Gastroesophageal sphincter (tissue), 4 donors: ENCODE data around the gene CDH11. TPM values are rescaled to one million over a fixed set of nuclear protein-coding genes. Genes with fewer than 3 reads are reported as not detected.

Experiments
- ATAC-seq: fragments of 150-250 bp; one replicate; pipeline ENCODE4 v1.9.1; 2016; ENCODE audit warnings: mild to moderate bottlenecking, moderate library complexity
- H3K27ac ChIP-seq, 4 donors: fragments of 200-600 bp; sonication (generic) in 3 of 4; 1 replicate in 3 of 4; 2 replicates in 1 of 4; pipeline ENCODE4 v1.5.1; 2016 to 2019
- H3K27me3 ChIP-seq: fragments of 200-600 bp; sonication (generic); one replicate; pipeline ENCODE4 v1.5.1; 2019
- H3K36me3 ChIP-seq, 2 donors: fragments of 200-600 bp; sonication (generic); one replicate each; pipeline ENCODE4 v1.5.1; 2019; ENCODE audit warnings: control low read depth in 1 of 2
- H3K4me1 ChIP-seq, 3 donors: fragments of 200-600 bp; sonication (generic); 1 replicate in 2 of 3; 2 replicates in 1 of 3; pipeline ENCODE4 v1.5.1; 2016 to 2019; ENCODE audit warnings: control low read depth in 2 of 3
- H3K4me3 ChIP-seq, 2 donors: fragments of 200-600 bp; sonication (generic); one replicate each; pipeline ENCODE4 v1.5.1; 2019; ENCODE audit warnings: mild to moderate bottlenecking in 1 of 2, moderate library complexity in 1 of 2
- H3K9me3 ChIP-seq, 3 donors: fragments of 200-600 bp; sonication (generic); one replicate each; pipeline ENCODE4 v1.5.1; 2017 to 2019; ENCODE audit warnings: control low read depth in 2 of 3
- EP300 ChIP-seq: sonication (generic); formaldehyde crosslinking; IDR thresholded peaks from one replicate; pipeline ENCODE4 v1.6.1; 2017; ENCODE audit warnings: antibody characterized with exemption, mild to moderate bottlenecking
- POLR2A ChIP-seq, 2 donors: fragments of 450-650 bp; IDR thresholded peaks; one replicate each; pipeline ENCODE4 v1.6.1; 2017; ENCODE audit warnings: antibody characterized with exemption in 2 of 2, mild to moderate bottlenecking in 2 of 2, moderate library complexity in 1 of 2
- POLR2AphosphoS5 ChIP-seq: sonication (generic); formaldehyde crosslinking; IDR thresholded peaks from one replicate; pipeline ENCODE4 v1.6.1; 2017; ENCODE audit warnings: antibody characterized with exemption
- WGBS, 2 donors: methylation state at CpG; one replicate each; pipeline ENCODE4 v1.1.5; 2018; ENCODE audit warnings: low coverage in 1 of 2; 5-methylcytosine and 5-hydroxymethylcytosine counted together
- total RNA-seq, 4 donors: library from RNA; depleted of rRNA; stranded (reverse); fragments of >200 nt; gene quantifications; one replicate each; pipeline ENCODE4 v1.1.0, GENCODE V29; 2016
- TF ChIP-seq, protein P1 (sequence below), 4 experiments: fragments of 200-600 bp in 2 of 4; fragments of 450-650 bp in 2 of 4; sonication (generic) in 1 of 4; IDR thresholded peaks; one replicate each; pipeline ENCODE4 v1.5.1; 2017 to 2019; ENCODE audit warnings: antibody characterized with exemption in 4 of 4, mild to moderate bottlenecking in 2 of 4, moderate library complexity in 2 of 4

Gene CDH11
- total RNA-seq, 4 donors from 2014 or later = 37.4 to 78.9 (median 62.8) TPM

DNA sequence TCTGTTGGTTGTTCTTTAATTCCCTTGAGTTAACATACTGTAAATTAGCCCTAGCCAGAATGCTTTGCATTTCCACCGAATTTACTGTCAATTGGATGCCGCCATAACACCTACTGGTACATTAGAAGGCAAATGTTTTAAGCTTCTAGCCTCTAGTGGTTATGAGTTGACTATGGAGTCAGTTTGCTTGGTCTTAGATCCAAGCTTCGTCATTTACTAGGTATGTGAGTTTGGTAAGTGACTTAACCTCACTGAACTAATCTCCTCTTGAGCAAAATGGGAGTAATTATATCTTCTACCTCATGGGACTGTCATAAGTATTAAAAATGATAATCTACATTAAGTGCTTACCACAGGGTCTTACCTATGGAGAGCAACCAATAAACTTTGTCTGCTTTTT, 20.4 kb upstream of the CDH11 start:
- Histone ChIP-seq H3K4me1 (no peaks in the 10 kb centered on the region), H3K4me3 (no peak overlapping the region), H3K27me3 (no peaks in the 10 kb centered on the region), H3K36me3 (no peaks in the 10 kb centered on the region), H3K9me3 (no peaks in the 10 kb centered on the region), H3K27ac (no peak overlapping the region)
- no peak for TF ChIP-seq POLR2A (IDR thresholded peaks at IDR 0.05)
- TF ChIP-seq POLR2AphosphoS5 = no peak
- TF ChIP-seq EP300 = no peak
- TF ChIP-seq, protein P1, sequence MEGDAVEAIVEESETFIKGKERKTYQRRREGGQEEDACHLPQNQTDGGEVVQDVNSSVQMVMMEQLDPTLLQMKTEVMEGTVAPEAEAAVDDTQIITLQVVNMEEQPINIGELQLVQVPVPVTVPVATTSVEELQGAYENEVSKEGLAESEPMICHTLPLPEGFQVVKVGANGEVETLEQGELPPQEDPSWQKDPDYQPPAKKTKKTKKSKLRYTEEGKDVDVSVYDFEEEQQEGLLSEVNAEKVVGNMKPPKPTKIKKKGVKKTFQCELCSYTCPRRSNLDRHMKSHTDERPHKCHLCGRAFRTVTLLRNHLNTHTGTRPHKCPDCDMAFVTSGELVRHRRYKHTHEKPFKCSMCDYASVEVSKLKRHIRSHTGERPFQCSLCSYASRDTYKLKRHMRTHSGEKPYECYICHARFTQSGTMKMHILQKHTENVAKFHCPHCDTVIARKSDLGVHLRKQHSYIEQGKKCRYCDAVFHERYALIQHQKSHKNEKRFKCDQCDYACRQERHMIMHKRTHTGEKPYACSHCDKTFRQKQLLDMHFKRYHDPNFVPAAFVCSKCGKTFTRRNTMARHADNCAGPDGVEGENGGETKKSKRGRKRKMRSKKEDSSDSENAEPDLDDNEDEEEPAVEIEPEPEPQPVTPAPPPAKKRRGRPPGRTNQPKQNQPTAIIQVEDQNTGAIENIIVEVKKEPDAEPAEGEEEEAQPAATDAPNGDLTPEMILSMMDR (IDR thresholded peaks at IDR 0.05) = no peak
- WGBS, 2 donors = 94 to 96% methylated on average over 2 to 3 of the region's 3 CpGs
- no peak for ATAC-seq

DNA sequence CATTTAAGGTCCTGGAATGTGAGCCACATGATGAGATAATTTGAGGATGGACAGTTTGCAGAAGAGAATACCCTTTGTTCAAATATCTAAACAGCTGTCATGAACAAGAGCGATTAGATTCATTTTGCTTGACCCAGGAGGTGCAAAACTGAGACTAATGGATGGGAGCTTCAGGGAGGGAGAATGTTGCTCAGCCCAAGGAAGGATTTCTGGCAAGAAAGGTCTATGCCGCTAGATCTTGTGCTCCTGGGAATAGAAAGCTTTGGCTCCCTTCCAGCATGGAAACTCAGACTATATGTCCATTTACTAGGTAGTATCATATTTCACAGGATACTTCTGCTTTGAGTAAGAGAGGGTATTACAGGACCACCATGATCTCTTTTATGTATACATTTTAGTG, 14.8 kb upstream of the CDH11 start:
- Histone ChIP-seq H3K4me1 (no peaks in the 10 kb centered on the region), H3K36me3 (no peaks in the 10 kb centered on the region), H3K27me3 (no peaks in the 10 kb centered on the region), H3K9me3 (no peaks in the 10 kb centered on the region), H3K27ac (no peak overlapping the region), H3K4me3 (no peak overlapping the region)
- WGBS, 2 donors = 37 to 53% methylated on average over 2 of the region's 2 CpGs
- ATAC-seq = no peak
- TF ChIP-seq POLR2AphosphoS5 (no peak), EP300 (no peak)

DNA sequence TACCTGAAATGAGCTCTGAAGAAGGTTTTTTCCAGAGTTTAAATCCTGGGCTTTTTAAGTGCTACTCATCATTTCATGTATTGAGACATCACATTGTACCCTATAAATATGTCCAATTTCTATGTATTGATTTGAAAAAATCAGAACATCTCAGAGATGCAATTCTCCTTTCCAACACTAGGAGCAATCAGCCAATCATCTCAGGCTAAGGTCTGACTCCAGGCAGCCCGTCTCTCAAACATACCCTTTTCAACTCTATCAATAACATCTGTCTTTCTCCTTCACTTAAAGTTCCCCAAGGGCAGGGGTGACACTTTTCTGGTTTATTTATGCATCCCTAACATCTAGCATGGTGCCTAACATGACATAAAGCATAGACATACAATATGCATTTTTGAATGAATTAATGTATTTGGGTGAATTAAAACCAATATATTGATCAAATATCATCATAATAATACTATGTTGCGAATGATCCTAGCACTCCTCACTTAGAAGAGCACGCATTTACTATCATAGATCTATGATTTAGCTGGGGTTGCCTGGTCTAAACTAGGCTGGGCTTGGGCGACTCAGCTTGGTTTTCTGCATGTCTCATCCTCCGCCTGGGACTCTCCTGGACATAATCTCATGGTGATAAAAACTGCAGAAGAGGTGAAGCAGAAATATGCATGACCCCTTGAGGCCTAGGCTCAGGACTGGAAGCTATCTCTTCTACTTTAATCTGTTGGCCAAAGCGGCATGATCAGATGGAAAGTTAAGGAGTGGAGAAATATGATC, 5.2 kb upstream of the CDH11 start:
- Histone ChIP-seq H3K9me3 (no peaks in the 10 kb centered on the region), H3K27me3 (peaks cover 9% of the 10 kb centered on the region), H3K36me3 (no peaks in the 10 kb centered on the region), H3K27ac (no peak overlapping the region), H3K4me3 (no peak overlapping the region), H3K4me1 (peaks cover 0 to 26% (median 5%) of the 10 kb centered on the region in 3 donors)
- no peak for ATAC-seq
- no peak for TF ChIP-seq POLR2AphosphoS5
- TF ChIP-seq, protein P1 (IDR thresholded peaks at IDR 0.05) = peak; percentile 6 to 22 (median 16)
- 94 to 100% methylated on average over 2 to 6 of the region's 6 CpGs for WGBS, 2 donors

DNA sequence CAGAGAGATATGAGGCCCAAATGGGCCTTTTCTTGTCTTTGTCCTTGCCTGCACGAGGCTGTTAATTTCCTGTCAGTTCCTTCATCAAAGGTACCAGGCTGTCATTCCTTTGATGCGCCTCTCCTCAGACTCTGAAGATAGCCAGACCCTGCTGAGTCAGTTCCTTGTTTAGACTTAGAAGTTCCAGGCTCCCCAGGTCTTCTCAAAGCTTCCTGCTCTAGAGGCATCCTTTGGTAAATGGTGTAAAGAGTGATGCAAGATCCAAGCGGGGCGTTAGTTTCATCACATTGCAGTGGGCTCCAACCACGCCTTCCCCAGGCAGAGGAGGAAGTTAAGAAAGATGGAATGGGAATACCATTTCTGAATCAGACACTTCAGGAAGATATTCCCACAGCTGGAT, 4.0 kb upstream of the CDH11 start:
- Histone ChIP-seq H3K27ac (peak overlapping the region in 2 of 4 donors; percentile 10 to 15), H3K36me3 (no peaks in the 10 kb centered on the region), H3K27me3 (peaks cover 11% of the 10 kb centered on the region), H3K9me3 (no peaks in the 10 kb centered on the region), H3K4me3 (no peak overlapping the region), H3K4me1 (peaks cover 0 to 34% (median 5%) of the 10 kb centered on the region in 3 donors)
- TF ChIP-seq POLR2A (IDR thresholded peaks at IDR 0.05) (no peak), EP300 (no peak), POLR2AphosphoS5 (no peak)
- TF ChIP-seq, protein P1 (IDR thresholded peaks at IDR 0.05) = no peak
- WGBS, 2 donors = 44 to 72% methylated on average over 3 to 5 of the region's 5 CpGs
- no peak for ATAC-seq

DNA sequence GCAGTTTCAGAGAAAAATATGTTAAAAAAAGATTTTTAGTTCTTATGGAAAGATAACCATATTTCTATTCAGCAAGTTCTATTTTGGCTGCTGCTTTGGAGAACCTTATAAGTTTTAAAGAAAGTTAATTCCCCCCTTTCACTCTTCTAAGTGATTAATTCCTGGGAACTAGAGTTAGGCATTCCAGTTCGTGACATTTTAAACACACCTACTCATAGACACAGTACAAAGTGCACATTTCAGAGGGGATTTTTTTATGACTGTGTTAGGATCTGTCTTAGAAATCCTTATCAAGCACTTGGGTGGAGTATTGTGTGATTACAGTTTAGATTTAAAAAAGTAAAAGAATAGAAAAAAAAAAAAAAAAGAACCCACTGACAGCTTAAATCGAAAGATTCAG, 3.5 kb upstream of the CDH11 start:
- no peak for TF ChIP-seq POLR2AphosphoS5
- TF ChIP-seq EP300 = no peak
- TF ChIP-seq POLR2A (IDR thresholded peaks at IDR 0.05) = no peak
- TF ChIP-seq, protein P1 (IDR thresholded peaks at IDR 0.05) = no peak
- no peaks in the 10 kb centered on the region for H3K9me3 ChIP-seq
- H3K27me3 ChIP-seq = peaks cover 11% of the 10 kb centered on the region
- no peaks in the 10 kb centered on the region for H3K36me3 ChIP-seq
- H3K4me3 ChIP-seq = no peak overlapping the region
- H3K27ac ChIP-seq = peak overlapping the region in 2 of 4 donors; percentile 10 to 15
- ATAC-seq = no peak
- WGBS, 2 donors = 16 to 30% methylated on average over 2 of the region's 2 CpGs
- H3K4me1 ChIP-seq = peaks cover 0 to 37% (median 5%) of the 10 kb centered on the region in 3 donors
